HG02759 (cell line): ENCODE measurements around the gene PIKFYVE.
"Not testable (repeated sequence)": the region's sequence is repeated elsewhere in the genome, so short reads cannot be mapped to it uniquely, and the experiment has no call there.

Experiments
- ATAC-seq: cut with Tn5 transposase; IDR thresholded peaks from one replicate; pipeline ENCODE4 v1.9.1; 2021; ENCODE audit warnings: mild to moderate bottlenecking, moderate library complexity; ENCODE audit not compliant: unreplicated experiment

Gene PIKFYVE

GRCh38 chr2:208358758-208359631, 92.9 kb downstream of the PIKFYVE start:
- no peak for ATAC-seq

GRCh38 chr2:208359632-208359986, 93.6 kb downstream of the PIKFYVE start:
- no peak for ATAC-seq

DNA sequence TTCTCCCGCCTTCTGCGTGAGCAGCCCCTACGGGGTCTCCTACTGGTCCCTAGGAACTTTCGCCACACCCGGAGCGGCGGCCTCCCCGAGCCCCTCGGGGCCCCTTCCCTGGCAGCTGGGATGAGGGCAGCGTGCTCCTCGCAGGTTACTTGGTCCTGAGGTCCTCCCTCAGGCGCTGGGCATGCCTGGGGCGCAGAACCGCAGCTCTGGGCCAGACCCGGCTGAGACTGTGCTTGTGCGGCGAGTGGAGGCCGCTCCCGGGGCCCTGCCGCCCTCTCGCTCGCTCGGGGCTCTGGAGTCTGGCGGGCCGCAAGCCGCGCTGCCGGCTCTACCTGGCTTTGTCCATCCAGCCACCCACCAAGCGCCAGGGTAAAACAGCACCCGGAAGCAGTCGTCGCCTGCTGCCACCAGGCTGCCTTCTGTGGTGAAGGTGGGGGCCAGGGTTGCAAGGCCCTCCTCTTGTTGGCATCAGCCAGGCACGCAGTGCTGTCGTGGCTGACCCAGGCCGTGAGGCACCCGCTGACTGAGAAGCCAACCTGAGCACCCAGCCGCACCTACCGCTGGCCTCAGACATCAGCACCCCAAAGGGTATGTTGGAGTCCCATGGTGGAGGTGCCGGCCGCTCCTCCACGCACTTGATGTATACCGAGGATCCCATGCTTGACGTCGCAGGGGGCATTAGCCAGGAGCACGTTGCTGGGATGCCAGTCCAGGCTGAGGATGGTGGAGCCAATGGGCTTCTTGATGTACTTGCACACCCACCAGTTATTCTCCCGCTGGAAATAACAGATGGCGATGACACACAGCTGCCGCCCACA, 94.4 kb downstream of the PIKFYVE start:
- ATAC-seq, result no peak

- no peak for ATAC-seq
These were observed 95.0 kb downstream of the PIKFYVE start for GRCh38 chr2:208361077-208361441.

DNA sequence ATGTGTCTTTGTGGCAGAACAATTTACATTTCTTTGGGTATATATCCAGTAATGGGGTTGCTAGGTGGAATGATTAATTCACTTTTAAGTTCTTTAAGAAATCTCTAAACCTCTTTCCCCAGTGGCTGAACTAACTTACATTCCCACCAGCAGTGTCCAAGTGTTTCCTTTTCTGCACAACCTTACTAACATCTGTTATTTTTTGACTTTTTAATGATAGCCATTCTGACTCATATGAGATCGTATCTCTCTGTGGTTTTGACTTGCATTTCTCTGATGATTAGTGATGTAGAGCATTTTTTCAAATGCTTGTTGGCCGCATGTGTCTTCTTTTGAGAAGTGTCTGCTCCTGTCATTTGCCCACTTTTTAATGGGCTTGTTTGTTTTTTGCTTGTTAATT, 97.4 kb downstream of the PIKFYVE start:
- ATAC-seq, result peak; percentile 49

DNA sequence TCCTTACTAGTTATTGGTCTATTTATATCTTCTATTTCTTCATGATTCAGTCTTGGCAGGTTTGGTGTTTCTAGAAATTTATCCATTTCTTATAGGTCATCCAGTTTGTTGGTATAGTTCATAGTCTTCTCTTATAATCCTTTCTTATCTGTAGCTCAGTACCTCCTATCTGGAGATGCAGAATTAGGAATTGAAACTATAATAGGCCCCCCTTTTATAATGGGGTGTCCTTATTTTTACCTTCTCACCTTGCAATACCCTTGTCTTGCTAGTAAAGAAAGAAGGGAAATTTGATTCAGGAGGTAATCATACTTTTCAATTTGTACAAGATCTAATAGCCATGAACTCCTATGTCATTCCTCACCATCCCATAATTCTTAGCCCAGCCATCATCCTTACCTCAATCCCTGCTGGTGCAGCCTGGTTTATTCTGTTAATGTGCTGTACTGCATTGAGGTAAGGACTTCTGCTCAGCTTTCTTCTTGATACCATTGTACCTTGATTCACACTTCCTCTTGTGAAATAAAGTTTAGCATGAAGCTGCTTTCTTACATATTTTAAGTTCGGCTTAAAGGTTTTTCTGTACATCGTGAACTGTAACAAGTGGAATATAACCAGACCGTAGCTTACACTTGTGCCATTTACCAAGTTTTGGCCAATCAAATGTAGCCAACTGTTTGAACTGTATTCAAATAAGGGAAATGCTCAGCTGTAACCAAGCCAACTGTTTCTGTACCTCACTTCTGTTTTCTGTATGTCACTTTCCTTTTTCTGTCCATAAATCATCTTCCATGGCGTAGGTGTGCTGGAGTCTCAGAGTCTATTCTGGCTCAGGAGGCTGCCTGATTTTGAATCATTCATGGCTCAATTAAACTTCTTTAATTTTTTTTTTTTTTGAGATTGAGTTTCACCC, 100.4 kb downstream of the PIKFYVE start:
- peak; percentile 72 for ATAC-seq

DNA sequence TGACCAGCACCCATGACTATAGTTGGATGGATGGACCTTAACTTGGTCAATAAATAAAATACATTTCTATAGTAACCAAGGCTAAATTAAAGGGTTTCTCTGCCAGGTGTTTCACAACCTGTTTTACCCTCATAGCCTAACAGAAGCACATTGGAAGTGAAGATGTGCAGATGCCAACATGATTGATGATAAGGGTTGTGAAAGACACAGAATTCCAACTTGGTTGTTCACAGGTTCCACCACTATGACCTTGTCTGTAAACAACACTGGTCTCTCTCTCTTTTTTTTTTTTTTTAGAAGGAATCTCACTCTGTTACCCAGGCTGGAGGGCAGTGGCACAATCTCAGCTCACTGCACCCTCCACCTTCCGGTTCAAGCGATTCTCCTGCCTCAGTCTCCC, 103.0 kb downstream of the PIKFYVE start:
- no peak for ATAC-seq

DNA sequence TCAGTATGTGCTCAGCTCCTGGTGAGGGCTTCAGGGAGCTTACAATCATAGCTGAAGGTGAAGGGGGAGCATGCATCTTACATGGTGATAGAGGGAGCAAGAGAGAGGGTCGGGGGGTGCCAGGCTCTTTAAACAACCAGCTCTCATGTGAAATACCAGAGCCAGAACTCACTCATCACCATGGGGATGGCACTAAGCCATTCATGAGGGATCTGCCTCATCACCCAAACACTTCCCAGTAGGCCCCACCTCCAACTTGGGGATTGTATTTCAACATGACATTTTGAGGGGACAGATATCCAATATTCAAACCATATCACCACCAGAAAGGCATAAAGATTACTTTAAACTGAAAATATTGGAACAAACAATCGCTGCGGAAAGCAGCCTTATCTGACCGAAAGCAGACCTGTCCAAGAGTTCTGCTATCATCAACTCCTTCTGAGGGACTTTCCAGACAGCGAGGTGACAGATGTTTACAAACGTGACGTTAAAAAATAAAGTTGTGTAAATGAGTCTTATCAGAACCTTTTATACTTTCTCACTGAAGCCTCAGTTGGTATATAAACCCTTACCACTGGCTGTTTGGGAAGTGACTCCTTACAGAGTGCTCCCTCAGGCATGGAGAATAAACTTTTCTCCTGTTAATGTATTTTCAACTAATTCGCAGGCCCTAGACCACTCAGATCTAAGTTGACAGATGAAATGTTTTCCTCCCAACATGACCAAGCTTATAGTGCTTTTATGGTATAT, 105.0 kb downstream of the PIKFYVE start:
- no peak for ATAC-seq

GRCh38 chr2:208371634-208371935, 105.5 kb downstream of the PIKFYVE start:
- ATAC-seq, result no peak

DNA sequence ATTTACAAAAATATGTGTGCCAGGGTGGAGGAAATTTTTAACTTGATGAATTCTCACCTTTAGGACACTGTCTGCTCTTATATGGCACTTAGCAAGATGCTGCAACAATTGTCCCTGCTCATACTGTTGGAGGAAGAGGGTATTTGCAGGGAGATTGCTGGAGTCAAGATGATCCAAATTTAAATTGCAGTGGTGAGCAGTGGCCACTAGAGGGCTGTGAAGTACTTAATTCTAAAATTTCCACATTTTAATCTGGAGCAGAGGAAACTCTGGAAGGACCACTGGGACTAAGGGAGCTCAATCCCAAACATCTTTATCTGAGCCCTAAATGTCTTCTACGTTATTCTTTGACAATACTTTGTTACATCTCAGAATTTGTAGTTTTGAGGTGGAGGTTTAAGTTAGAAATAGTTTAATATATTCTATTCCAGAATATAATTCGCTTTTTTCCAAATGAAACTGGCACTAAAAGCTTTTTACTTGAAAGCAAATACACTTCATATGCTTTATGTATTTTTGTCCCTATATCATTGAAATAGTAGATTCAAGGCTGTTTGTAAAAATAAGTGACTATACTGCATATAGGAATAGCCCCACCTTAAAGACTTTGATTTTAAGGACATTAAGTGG, 107.5 kb downstream of the PIKFYVE start:
- ATAC-seq, result no peak

GRCh38 chr2:208375491-208376068, 109.5 kb downstream of the PIKFYVE start:
- no peak for ATAC-seq

DNA sequence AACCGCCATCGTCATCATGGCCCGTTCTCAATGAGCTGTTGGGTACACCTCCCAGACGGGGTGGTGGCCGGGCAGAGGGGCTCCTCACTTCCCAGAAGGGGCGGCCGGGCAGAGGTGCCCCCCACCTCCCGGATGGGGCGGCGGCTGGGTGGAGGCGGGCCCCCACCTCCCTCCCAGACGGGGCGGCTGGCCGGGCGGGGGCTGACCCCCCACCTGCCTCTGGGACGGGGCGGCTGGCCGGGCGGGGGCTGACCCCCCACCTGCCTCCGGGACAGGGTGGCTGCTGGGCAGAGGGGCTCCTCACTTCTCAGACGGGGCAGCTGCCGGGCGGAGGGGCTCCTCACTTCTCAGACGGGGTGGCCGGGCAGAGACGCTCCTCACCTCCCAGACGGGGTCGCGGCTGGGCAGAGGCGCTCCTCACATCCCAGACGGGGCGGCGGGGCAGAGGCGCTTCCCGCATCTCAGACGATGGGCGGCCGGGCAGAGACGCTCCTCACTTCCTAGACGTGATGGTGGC, 111.3 kb downstream of the PIKFYVE start:
- ATAC-seq, result not testable (repeated sequence)

DNA sequence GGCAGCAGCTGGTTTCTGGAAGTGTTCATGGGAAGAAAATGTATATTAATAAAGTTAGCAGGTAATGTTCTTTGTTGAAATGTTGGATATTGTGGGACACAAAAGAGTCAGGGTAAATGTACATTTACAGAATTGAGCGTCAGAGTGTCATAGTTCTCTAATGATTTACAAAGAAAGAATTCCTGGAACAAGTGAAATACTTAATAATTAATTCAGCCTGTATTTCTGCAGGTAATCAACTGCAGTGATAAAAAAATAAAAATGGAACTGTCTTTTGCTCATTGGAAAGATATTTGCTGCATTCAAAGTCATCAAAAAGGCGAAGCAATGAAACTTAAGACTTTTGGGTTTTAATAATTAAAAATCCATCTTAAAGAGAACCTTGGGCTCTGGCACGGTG, 113.1 kb downstream of the PIKFYVE start:
- ATAC-seq, result no peak

DNA sequence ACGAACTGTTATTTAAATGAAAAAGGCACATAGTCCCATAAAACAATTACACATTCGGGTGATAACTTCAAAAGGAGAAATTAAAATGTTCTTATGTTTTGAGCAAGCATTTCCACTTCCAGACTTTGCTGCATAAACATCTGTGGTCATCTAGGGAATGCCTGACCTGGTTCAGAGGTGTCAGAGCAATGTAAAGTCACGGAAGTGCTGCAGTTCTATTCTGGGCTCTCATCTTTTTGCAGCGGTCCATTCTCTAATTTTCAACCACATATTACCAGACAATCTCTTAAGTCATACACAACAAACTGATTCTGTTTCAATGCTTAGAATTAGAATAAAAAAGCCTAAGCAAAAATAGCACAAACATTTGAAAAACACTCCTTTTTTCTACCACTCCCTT, 118.6 kb downstream of the PIKFYVE start:
- ATAC-seq, result no peak

- ATAC-seq, result no peak
These were observed 120.5 kb downstream of the PIKFYVE start for GRCh38 chr2:208386541-208386940.

DNA sequence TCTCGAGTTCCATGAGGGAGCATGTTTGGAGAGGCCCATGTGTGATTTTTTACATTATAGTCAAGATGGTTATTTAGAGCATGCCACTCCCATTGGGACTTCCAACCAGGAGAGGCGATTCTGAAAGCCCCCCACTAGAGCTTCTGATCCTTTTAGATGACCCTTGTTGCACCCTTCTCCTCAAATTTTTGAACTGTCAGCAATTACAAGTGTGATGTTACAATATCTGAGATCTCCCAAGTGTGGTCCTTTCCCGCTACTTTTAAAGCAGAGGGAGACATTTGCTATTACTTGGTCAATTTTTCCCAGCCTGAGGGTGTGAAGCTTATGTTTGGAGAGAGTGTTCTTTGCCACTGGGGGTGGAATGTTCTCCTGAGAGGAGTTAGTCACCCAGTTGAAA, 123.9 kb downstream of the PIKFYVE start:
- no peak for ATAC-seq

- ATAC-seq, result no peak
These were observed 126.2 kb downstream of the PIKFYVE start for GRCh38 chr2:208392300-208392699.

GRCh38 chr2:208396796-208397195, 130.7 kb downstream of the PIKFYVE start:
- ATAC-seq, result not testable (repeated sequence)

- ATAC-seq, result no peak
These were observed 133.1 kb downstream of the PIKFYVE start for GRCh38 chr2:208399201-208399600.
